HEK293 (cell line): ENCODE results near the gene TRA2A.
A peak's percentile ranks its signal among the peaks of the same experiment; 100 is the strongest.

Experiments
- CTCF ChIA-PET: fragments of 350-600 bp; formaldehyde crosslinking; extraction: SDS; loops from one replicate; lab custom pipeline; 2021; ENCODE audit warnings: antibody characterized with exemption; lab: Yijun Ruan, JAX
- POLR2A ChIA-PET: fragments of 300-600 bp; formaldehyde crosslinking; extraction: SDS; loops from one replicate; lab custom pipeline; 2020; ENCODE audit warnings: antibody characterized with exemption, inconsistent platforms; lab: Yijun Ruan, JAX
- H3K27ac ChIP-seq: fragments of 200-500 bp; sonication (Bioruptor generic); 2 replicates; pipeline ENCODE4 v1.5.1; 2014; ENCODE audit warnings: low read depth, low read length, control low read depth, inconsistent platforms; ENCODE audit errors: extremely low read depth
- H3K36me3 ChIP-seq, 2 experiments: fragments of 200-500 bp in 1 of 2; sonication (Bioruptor generic) in 1 of 2; 1 replicate in 1 of 2; 2 replicates in 1 of 2; pipeline ENCODE4 v1.5.1; 2014 to 2017; ENCODE audit warnings: inconsistent platforms in 2 of 2, low read length in 2 of 2; ENCODE audit not compliant: control insufficient read depth in 2 of 2, insufficient read depth in 1 of 2
- H3K4me1 ChIP-seq: fragments of 200-500 bp; sonication (Bioruptor generic); 2 replicates; pipeline ENCODE4 v1.5.1; 2014; ENCODE audit warnings: mild to moderate bottlenecking, low read length, inconsistent platforms; ENCODE audit not compliant: control insufficient read depth, insufficient read depth
- H3K4me3 ChIP-seq: 2 replicates; pipeline ENCODE4 v1.5.1; 2011; ENCODE audit warnings: low read depth, mild to moderate bottlenecking, control low read depth, low read length, moderate library complexity
- H3K9me3 ChIP-seq: fragments of 200-500 bp; sonication (Bioruptor generic); 2 replicates; pipeline ENCODE4 v1.5.1; 2014; ENCODE audit warnings: low read depth, low read length, inconsistent platforms; ENCODE audit not compliant: control insufficient read depth, insufficient read depth
- MZF1 ChIP-seq: fragments of 450-650 bp; formaldehyde crosslinking; IDR thresholded peaks from 2 replicates; pipeline ENCODE4 v1.5.1; 2017; ENCODE audit warnings: missing biosample characterization, missing genetic modification characterization, borderline replicate concordance
- PRDM1 ChIP-seq: fragments of 450-650 bp; formaldehyde crosslinking; IDR thresholded peaks from 2 replicates; pipeline ENCODE4; 2016; ENCODE audit warnings: missing biosample characterization, missing genetic modification characterization
- PRDM10 ChIP-seq: fragments of 450-650 bp; formaldehyde crosslinking; IDR thresholded peaks from 2 replicates; pipeline ENCODE4 v1.5.1; 2016; ENCODE audit warnings: missing biosample characterization, missing genetic modification characterization
- PRDM4 ChIP-seq: fragments of 450-650 bp; formaldehyde crosslinking; IDR thresholded peaks from 2 replicates; pipeline ENCODE4 v1.5.1; 2017; ENCODE audit warnings: missing biosample characterization, missing genetic modification characterization
- SP2 ChIP-seq: fragments of 450-650 bp; formaldehyde crosslinking; IDR thresholded peaks from 2 replicates; pipeline ENCODE4 v1.5.1; 2016; ENCODE audit warnings: missing biosample characterization, missing genetic modification characterization
- ZBTB11 ChIP-seq: fragments of 450-650 bp; formaldehyde crosslinking; conservative IDR thresholded peaks from 2 replicates; pipeline ENCODE4 v1.5.1; 2016; ENCODE audit warnings: low read depth, missing biosample characterization, missing genetic modification characterization
- ZNF121 ChIP-seq: fragments of 450-650 bp; formaldehyde crosslinking; IDR thresholded peaks from 2 replicates; pipeline ENCODE4 v1.5.1; 2016; ENCODE audit warnings: missing biosample characterization, missing genetic modification characterization
- ZNF140 ChIP-seq: fragments of 450-650 bp; formaldehyde crosslinking; IDR thresholded peaks from 2 replicates; pipeline ENCODE4 v1.5.1; 2016; ENCODE audit warnings: missing biosample characterization, missing genetic modification characterization
- ZNF148 ChIP-seq: fragments of 450-650 bp; formaldehyde crosslinking; IDR thresholded peaks from 2 replicates; pipeline ENCODE4 v1.5.0; 2017; ENCODE audit warnings: missing biosample characterization, missing genetic modification characterization, borderline replicate concordance
- ZNF16 ChIP-seq: fragments of 450-650 bp; formaldehyde crosslinking; IDR thresholded peaks from 2 replicates; pipeline ENCODE4 v1.5.1; 2016; ENCODE audit warnings: low read depth, missing biosample characterization, missing genetic modification characterization
- ZNF2 ChIP-seq: fragments of 450-650 bp; formaldehyde crosslinking; IDR thresholded peaks from 2 replicates; pipeline ENCODE4 v1.5.1; 2016; ENCODE audit warnings: missing biosample characterization, missing genetic modification characterization
- ZNF221 ChIP-seq: fragments of 450-650 bp; formaldehyde crosslinking; IDR thresholded peaks from 2 replicates; pipeline ENCODE4 v1.5.1; 2017; ENCODE audit warnings: missing biosample characterization, missing genetic modification characterization, borderline replicate concordance
- ZNF280C ChIP-seq: fragments of 450-650 bp; formaldehyde crosslinking; IDR thresholded peaks from 2 replicates; pipeline ENCODE4 v1.5.1; 2016; ENCODE audit warnings: missing biosample characterization, missing genetic modification characterization
- ZNF37A ChIP-seq: fragments of 450-650 bp; IDR thresholded peaks from 2 replicates; pipeline ENCODE4 v1.5.1; 2018; ENCODE audit warnings: missing biosample characterization, missing genetic modification characterization
- ZNF394 ChIP-seq: fragments of 450-650 bp; formaldehyde crosslinking; IDR thresholded peaks from 2 replicates; pipeline ENCODE4 v1.5.1; 2016; ENCODE audit warnings: missing biosample characterization, missing genetic modification characterization, mild to moderate bottlenecking, moderate library complexity, borderline replicate concordance
- ZNF398 ChIP-seq: fragments of 450-650 bp; formaldehyde crosslinking; IDR thresholded peaks from 2 replicates; pipeline ENCODE4 v1.5.1; 2017; ENCODE audit warnings: missing biosample characterization, missing genetic modification characterization
- ZNF48 ChIP-seq: fragments of 450-650 bp; formaldehyde crosslinking; IDR thresholded peaks from 2 replicates; pipeline ENCODE4 v1.5.1; 2016; ENCODE audit warnings: missing biosample characterization, missing genetic modification characterization
- ZNF629 ChIP-seq: fragments of 450-650 bp; formaldehyde crosslinking; IDR thresholded peaks from 2 replicates; pipeline ENCODE4 v1.5.1; 2017; ENCODE audit warnings: missing biosample characterization, missing genetic modification characterization
- ZNF76 ChIP-seq: fragments of 450-650 bp; formaldehyde crosslinking; IDR thresholded peaks from 2 replicates; pipeline ENCODE4; 2016; ENCODE audit warnings: low read depth, missing biosample characterization, missing genetic modification characterization, borderline replicate concordance

Gene TRA2A

GRCh38 chr7:23531050-23531793 lies 559 bp downstream of the TRA2A start:
- peak overlapping the region; percentile 92 for H3K4me3 ChIP-seq
- CTCF ChIA-PET, result interaction anchor here (0.6 to 1.6 kb wide), 7 partner anchors 16 to 258 kb away, joined by 3 to 7 read pairs (median 5); no protein-coding TSS in a partner anchor
- POLR2A ChIA-PET, result interaction anchor here (0.5 to 2.5 kb wide), 12 partner anchors 8 to 1079 kb away, joined by 3 to 11 read pairs (median 4); no protein-coding TSS in a partner anchor
- TF ChIP-seq ZNF140 (no peak), PRDM4 (tag by site-specific recombination) (no peak), SP2 (tag by site-specific recombination) (peak; percentile 44), ZNF48 (tag by site-specific recombination) (no peak), MZF1 (tag by site-specific recombination) (no peak), ZNF280C (tag by site-specific recombination) (no peak), ZNF148 (no peak), ZNF2 (no peak), ZNF221 (no peak), ZNF394 (tag by site-specific recombination) (peak; percentile 78), ZNF629 (tag by site-specific recombination) (no peak), ZBTB11 (tag by site-specific recombination) (peak; percentile 47; the same call in 1 of the 2 replicates), ZNF76 (tag by site-specific recombination) (peak; percentile 62; the same call in 1 of the 2 replicates), PRDM10 (tag by site-specific recombination) (peak; percentile 87), PRDM1 (tag by site-specific recombination) (peak; percentile 86), ZNF121 (no peak), ZNF16 (tag by site-specific recombination) (no peak), ZNF398 (tag by site-specific recombination) (0 out of 2 replicates have a peak, but pooled peaks have one; percentile 9), ZNF37A (no peak)
- H3K9me3 ChIP-seq, result no peaks in the 10 kb centered on the region
- peaks cover 17% of the 10 kb centered on the region for H3K4me1 ChIP-seq
- peak overlapping the region; percentile 96 for H3K27ac ChIP-seq
- H3K36me3 ChIP-seq, result no peaks in the 10 kb centered on the region
